HepG2 (cell line): Measurements from ENCODE around the gene MGA. TPM values are rescaled to one million over a fixed set of nuclear protein-coding genes. Genes with fewer than 3 reads are reported as not detected.

Experiments
- ADNP ChIP-seq: sonication (generic); formaldehyde crosslinking; IDR thresholded peaks from 2 replicates; pipeline ENCODE4 v1.4.0; 2020; ENCODE audit warnings: missing genetic modification reagents
- EHMT2 ChIP-seq: fragments of 200-600 bp; sonication (generic); IDR thresholded peaks from 2 replicates; pipeline ENCODE4 v1.7.0; 2017; ENCODE audit warnings: antibody characterized with exemption, low read depth, low read length, borderline replicate concordance
- EZH2 ChIP-seq: conservative IDR thresholded peaks from 2 replicates; pipeline ENCODE4 v1.6.1; 2012; ENCODE audit warnings: mild to moderate bottlenecking, low read depth, low read length, moderate library complexity
- HES4 ChIP-seq: sonication (generic); formaldehyde crosslinking; IDR thresholded peaks from 2 replicates; pipeline ENCODE4 v1.9.0; 2021; ENCODE audit warnings: mild to moderate bottlenecking, missing genetic modification reagents, borderline replicate concordance
- HOMEZ ChIP-seq: IDR thresholded peaks from 2 replicates; pipeline ENCODE4 v1.6.1; 2016; ENCODE audit warnings: low read depth
- RAD21 ChIP-seq: fragments of 450-650 bp; formaldehyde crosslinking; IDR thresholded peaks from 2 replicates; pipeline ENCODE4 v1.5.0; 2020; ENCODE audit warnings: mild to moderate bottlenecking
- SIX1 ChIP-seq: sonication (generic); formaldehyde crosslinking; IDR thresholded peaks from 2 replicates; pipeline ENCODE4 v1.4.0; 2020; ENCODE audit warnings: missing genetic modification reagents, borderline replicate concordance
- SNAI1 ChIP-seq: sonication (generic); formaldehyde crosslinking; IDR thresholded peaks from 2 replicates; pipeline ENCODE4 v1.5.0; 2020; ENCODE audit warnings: mild to moderate bottlenecking, missing genetic modification reagents, borderline replicate concordance
- TMF1 ChIP-seq: sonication (generic); formaldehyde crosslinking; IDR thresholded peaks from 2 replicates; pipeline ENCODE4 v1.8.1; 2022; ENCODE audit warnings: low read depth, missing genetic modification reagents
- ZNF549 ChIP-seq: sonication (generic); formaldehyde crosslinking; IDR thresholded peaks from 2 replicates; pipeline ENCODE4 v1.5.0; 2020; ENCODE audit warnings: missing genetic modification reagents
- ZNF567 ChIP-seq: sonication (generic); formaldehyde crosslinking; IDR thresholded peaks from 2 replicates; pipeline ENCODE4 v1.8.1; 2023; ENCODE audit warnings: mild to moderate bottlenecking, missing genetic modification reagents, borderline replicate concordance
- ZNF605 ChIP-seq: sonication (generic); formaldehyde crosslinking; IDR thresholded peaks from 2 replicates; pipeline ENCODE4 v1.8.0; 2022; ENCODE audit warnings: mild to moderate bottlenecking, missing genetic modification reagents
- ZNF646 ChIP-seq: sonication (generic); formaldehyde crosslinking; IDR thresholded peaks from 2 replicates; pipeline ENCODE4 v1.9.0; 2021; ENCODE audit warnings: mild to moderate bottlenecking, missing genetic modification reagents
- ZNF878 ChIP-seq: sonication (generic); formaldehyde crosslinking; IDR thresholded peaks from 2 replicates; pipeline ENCODE4 v1.8.1; 2023; ENCODE audit warnings: mild to moderate bottlenecking, missing genetic modification reagents, moderate library complexity
- ZSCAN21 ChIP-seq: sonication (generic); formaldehyde crosslinking; IDR thresholded peaks from 2 replicates; pipeline ENCODE4 v1.8.0; 2022; ENCODE audit warnings: mild to moderate bottlenecking, missing genetic modification reagents, moderate library complexity, borderline replicate concordance
- polyA plus RNA-seq, 8 experiments: library from polyadenylated mRNA; depleted of rRNA in 3 of 8; stranded (reverse) in 7 of 8; unstranded in 1 of 8; fragments of >200 nt; fragmentation: Illumina TruSeq in 4 of 8; extraction: Trizol in 4 of 8; gene quantifications; 2 replicates each; pipeline versions ENCODE4 v1.2.1 to v1.2.3, GENCODE V29; 2011 to 2016; ENCODE audit warnings: low read depth in 4 of 8, missing spikeins in 1 of 8, mixed read lengths in 1 of 8; ENCODE audit not compliant: insufficient read depth in 1 of 8
- total RNA-seq, 5 experiments: library from RNA; depleted of rRNA; stranded (reverse); fragments of >200 nt; fragmentation: Illumina TruSeq; extraction: Trizol; gene quantifications; 2 replicates each; pipeline ENCODE4 v1.2.3, GENCODE V29; 2016; ENCODE audit warnings: low read depth in 1 of 5
- TF ChIP-seq, protein P1 (sequence below), 2 experiments: IDR thresholded peaks; 2 replicates each; pipeline ENCODE4 v1.6.1; 2011 to 2012; ENCODE audit warnings: low read length in 2 of 2, borderline replicate concordance in 1 of 2, low read depth in 1 of 2, mild to moderate bottlenecking in 1 of 2, moderate library complexity in 1 of 2

MGA gene
- total and polyA plus RNA-seq, 2 of the 13 experiments (the other 11 are each of a cell fraction or from before 2014, with no cell fraction given), result 5.3 to 59.0 TPM

- peak; percentile 89 for TF ChIP-seq ZNF605
- no peak for TF ChIP-seq ZNF646 (CRISPR knock-in tag)
- 0 out of 2 replicates have a peak, but pooled peaks have one; percentile 69 for TF ChIP-seq ZNF878
- no peak for TF ChIP-seq ADNP (CRISPR knock-in tag)
- no peak for TF ChIP-seq SIX1 (CRISPR knock-in tag)
- TF ChIP-seq, protein P1, sequence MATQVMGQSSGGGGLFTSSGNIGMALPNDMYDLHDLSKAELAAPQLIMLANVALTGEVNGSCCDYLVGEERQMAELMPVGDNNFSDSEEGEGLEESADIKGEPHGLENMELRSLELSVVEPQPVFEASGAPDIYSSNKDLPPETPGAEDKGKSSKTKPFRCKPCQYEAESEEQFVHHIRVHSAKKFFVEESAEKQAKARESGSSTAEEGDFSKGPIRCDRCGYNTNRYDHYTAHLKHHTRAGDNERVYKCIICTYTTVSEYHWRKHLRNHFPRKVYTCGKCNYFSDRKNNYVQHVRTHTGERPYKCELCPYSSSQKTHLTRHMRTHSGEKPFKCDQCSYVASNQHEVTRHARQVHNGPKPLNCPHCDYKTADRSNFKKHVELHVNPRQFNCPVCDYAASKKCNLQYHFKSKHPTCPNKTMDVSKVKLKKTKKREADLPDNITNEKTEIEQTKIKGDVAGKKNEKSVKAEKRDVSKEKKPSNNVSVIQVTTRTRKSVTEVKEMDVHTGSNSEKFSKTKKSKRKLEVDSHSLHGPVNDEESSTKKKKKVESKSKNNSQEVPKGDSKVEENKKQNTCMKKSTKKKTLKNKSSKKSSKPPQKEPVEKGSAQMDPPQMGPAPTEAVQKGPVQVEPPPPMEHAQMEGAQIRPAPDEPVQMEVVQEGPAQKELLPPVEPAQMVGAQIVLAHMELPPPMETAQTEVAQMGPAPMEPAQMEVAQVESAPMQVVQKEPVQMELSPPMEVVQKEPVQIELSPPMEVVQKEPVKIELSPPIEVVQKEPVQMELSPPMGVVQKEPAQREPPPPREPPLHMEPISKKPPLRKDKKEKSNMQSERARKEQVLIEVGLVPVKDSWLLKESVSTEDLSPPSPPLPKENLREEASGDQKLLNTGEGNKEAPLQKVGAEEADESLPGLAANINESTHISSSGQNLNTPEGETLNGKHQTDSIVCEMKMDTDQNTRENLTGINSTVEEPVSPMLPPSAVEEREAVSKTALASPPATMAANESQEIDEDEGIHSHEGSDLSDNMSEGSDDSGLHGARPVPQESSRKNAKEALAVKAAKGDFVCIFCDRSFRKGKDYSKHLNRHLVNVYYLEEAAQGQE (IDR thresholded peaks at IDR 0.05; ENCODE audit: borderline replicate concordance in 1 of 2, low read depth in 1 of 2, low read length in 2 of 2), result no peak
- no peak for TF ChIP-seq ZNF549 (CRISPR knock-in tag)
- TF ChIP-seq HES4 (CRISPR knock-in tag), result peak; percentile 14; the same call in 1 of the 2 replicates
- TF ChIP-seq TMF1, result peak; percentile 72
- no peak for TF ChIP-seq EZH2
- peak; percentile 60; the same call in 1 of the 2 replicates for TF ChIP-seq ZNF567 (CRISPR knock-in tag)
- TF ChIP-seq RAD21 (CRISPR knock-in tag), result peak; percentile 94
- no peak; the same call in 1 of the 2 replicates for TF ChIP-seq SNAI1 (CRISPR knock-in tag)
- peak; percentile 94; the same call in 1 of the 2 replicates for TF ChIP-seq ZSCAN21
- no peak for TF ChIP-seq EHMT2
- TF ChIP-seq HOMEZ (CRISPR knock-in tag), result peak; percentile 93
These were observed 114.1 kb downstream of the MGA start, which contains the start of gene MAPKBP1 (continued) for GRCh38 chr15:41774062-41774881.
